ENCODE measurements around the gene TMEM63B. TPM values are rescaled to one million over a fixed set of nuclear protein-coding genes. Genes with fewer than 3 reads are reported as not detected.

TMEM63B gene
- total and polyA plus RNA-seq, 9 of the 15 experiments (the other 6 are each of a cell fraction or from before 2014, with no cell fraction given), result 0.14 to 39.4 (median 14.4) TPM

- no peak for TF ChIP-seq ZNF277 (CRISPR knock-in tag; IDR thresholded peaks at IDR 0.05; ENCODE audit: borderline replicate concordance)
- TF ChIP-seq UBTF (IDR thresholded peaks at IDR 0.05; ENCODE audit: borderline replicate concordance in 1 of 2, low read depth in 2 of 2, low read length in 2 of 2), result no peak
- no peak for TF ChIP-seq CBX2 (IDR thresholded peaks at IDR 0.05; ENCODE audit: insufficient read depth, low read length, poor library complexity, severe bottlenecking)
Measured at GRCh38 chr6:44188819-44189218, 61.5 kb downstream of the TMEM63B start (continued).

- CTCF ChIA-PET (ENCODE audit: low intra/inter-chr PET ratio), result no interaction called here
- no peak for TF ChIP-seq SOX6 (IDR thresholded peaks at IDR 0.05)
- no peak for TF ChIP-seq ZBTB8A (IDR thresholded peaks at IDR 0.05; ENCODE audit: partially characterized antibody)
- no peak for TF ChIP-seq ZNF324 (CRISPR knock-in tag; IDR thresholded peaks at IDR 0.05)
- TF ChIP-seq NFIC (IDR thresholded peaks at IDR 0.05), result no peak
- TF ChIP-seq BCL6 (CRISPR knock-in tag; IDR thresholded peaks at IDR 0.05), result no peak
- no peak for TF ChIP-seq NELFE (IDR thresholded peaks at IDR 0.05; ENCODE audit: insufficient read depth, insufficient read length)
- TF ChIP-seq U2AF1 (optimal IDR thresholded peaks at IDR 0.05; ENCODE audit: low read depth, low read length), result no peak
- TF ChIP-seq L3MBTL2 (IDR thresholded peaks at IDR 0.05), result peak; percentile 73
- no peak for TF ChIP-seq KLF13 (tag; IDR thresholded peaks at IDR 0.05; ENCODE audit: borderline replicate concordance, low read depth)
- no peak for TF ChIP-seq ZSCAN32 (CRISPR knock-in tag; IDR thresholded peaks at IDR 0.05)
- no peak for TF ChIP-seq HSF4 (CRISPR knock-in tag; IDR thresholded peaks at IDR 0.05; ENCODE audit: borderline replicate concordance)
- TF ChIP-seq ZNF785 (CRISPR knock-in tag; IDR thresholded peaks at IDR 0.05), result no peak
- TF ChIP-seq XRCC5 (IDR thresholded peaks at IDR 0.05; ENCODE audit: low read depth, low read length), result no peak
- TF ChIP-seq NR4A1 (CRISPR knock-in tag; IDR thresholded peaks at IDR 0.05), result no peak
- no peak for TF ChIP-seq NR4A1 (tag; IDR thresholded peaks at IDR 0.05)
- TF ChIP-seq KDM2B (CRISPR knock-in tag; IDR thresholded peaks at IDR 0.05), result no peak
Measured at GRCh38 chr6:44189257-44189656, 61.9 kb downstream of the TMEM63B start.

More at GRCh38 chr6:44189257-44189656, 61.9 kb downstream of the TMEM63B start:
- Histone ChIP-seq H3K4me1 (replicated peaks in 1 of 2; ENCODE audit: control insufficient read depth in 2 of 2, insufficient read depth in 2 of 2, low read length in 2 of 2) (peaks cover 16 to 21% of the 10 kb centered on the region in 2 experiments; a peak in 4 of 5 replicates), H3K9ac (ENCODE audit: insufficient read depth in 1 of 2, low read depth in 2 of 2, low read length in 2 of 2) (no peak overlapping the region), H3K9me1 (ENCODE audit: control insufficient read depth, insufficient read depth, low read length) (no peaks in the 10 kb centered on the region), H2AFZ (ENCODE audit: low read depth, low read length) (peak overlapping the region; percentile 37), H3K4me2 (ENCODE audit: insufficient read depth, low read length) (no peak overlapping the region), H3K4me3 (no peak overlapping the region), H3K9me3 (replicated peaks; ENCODE audit: control insufficient read depth, insufficient read depth, low read depth, low read length) (no peaks in the 10 kb centered on the region), H3K27me3 (ENCODE audit: control insufficient read depth in 2 of 2, insufficient read depth in 2 of 2, low read length in 2 of 2) (no peaks in the 10 kb centered on the region), H3K36me3 (ENCODE audit: control insufficient read depth, insufficient read depth, low read length) (no peaks in the 10 kb centered on the region), H3K79me2 (ENCODE audit: control insufficient read depth, insufficient read depth, low read length) (no peaks in the 10 kb centered on the region), H3K27ac (ENCODE audit: extremely low read depth, low read depth, low read length) (no peak overlapping the region), H4K20me1 (replicated peaks; ENCODE audit: control insufficient read depth, insufficient read depth, low read length) (no peaks in the 10 kb centered on the region)
- no peak for FAIRE-seq
- no peak for ATAC-seq
- 10% methylated on average over 2 of the region's 2 CpGs for WGBS (ENCODE audit: insufficient coverage, low coverage, missing lambda C conversion rate)
- no TSS peak for BruUV-seq (replicated peaks)
- DNase-seq (ENCODE audit: extremely low read depth in 1 of 4, low spot score in 3 of 4), result peak in 2 of 4 experiments; percentile 7 to 12
- intact Hi-C loops (cut with micrococcal nuclease), result no loop called here
- POLR2A ChIA-PET, result interaction anchor here (1.0 to 1.5 kb wide), 3 partner anchors 12 to 64 kb away, joined by 3 to 5 read pairs (median 4); no protein-coding TSS in a partner anchor
- in situ Hi-C loops (cut with MboI), result no loop called here
